NOMO-1 treated with dmso at 0.1 percent for 144 hours (cell line): ENCODE results near the gene GDF7.

Experiments
- DNase-seq: peaks from one replicate; lab custom pipeline; 2025; ENCODE audit not compliant: unreplicated experiment; lab: John Stamatoyannopoulos, UW

Gene GDF7

GRCh38 chr2:20660506-20661420 lies 6.2 kb upstream of the GDF7 start:
- peak; percentile 19 for DNase-seq

GRCh38 chr2:20661421-20662307 lies 5.3 kb upstream of the GDF7 start:
- no peak for DNase-seq

GRCh38 chr2:20662308-20662937 lies 4.5 kb upstream of the GDF7 start:
- no peak for DNase-seq

GRCh38 chr2:20663196-20664070 lies 3.5 kb upstream of the GDF7 start:
- DNase-seq, result no peak

DNA sequence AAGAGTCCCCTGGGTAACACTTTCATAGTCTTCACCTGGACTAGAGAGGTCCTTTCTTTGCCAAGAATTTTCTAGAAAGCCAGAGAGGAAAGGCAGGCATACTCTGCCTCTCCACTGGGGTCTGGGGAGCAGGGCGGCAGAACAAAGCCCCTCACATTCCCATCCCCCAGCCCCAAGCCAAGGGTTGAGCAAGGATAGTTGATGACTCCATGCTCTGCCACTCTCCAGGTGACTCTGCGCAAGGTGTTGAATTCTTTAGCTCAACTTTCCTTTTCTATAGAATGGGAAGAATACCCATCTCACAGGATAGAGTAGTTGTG lies 2.9 kb upstream of the GDF7 start:
- DNase-seq, result no peak

DNA sequence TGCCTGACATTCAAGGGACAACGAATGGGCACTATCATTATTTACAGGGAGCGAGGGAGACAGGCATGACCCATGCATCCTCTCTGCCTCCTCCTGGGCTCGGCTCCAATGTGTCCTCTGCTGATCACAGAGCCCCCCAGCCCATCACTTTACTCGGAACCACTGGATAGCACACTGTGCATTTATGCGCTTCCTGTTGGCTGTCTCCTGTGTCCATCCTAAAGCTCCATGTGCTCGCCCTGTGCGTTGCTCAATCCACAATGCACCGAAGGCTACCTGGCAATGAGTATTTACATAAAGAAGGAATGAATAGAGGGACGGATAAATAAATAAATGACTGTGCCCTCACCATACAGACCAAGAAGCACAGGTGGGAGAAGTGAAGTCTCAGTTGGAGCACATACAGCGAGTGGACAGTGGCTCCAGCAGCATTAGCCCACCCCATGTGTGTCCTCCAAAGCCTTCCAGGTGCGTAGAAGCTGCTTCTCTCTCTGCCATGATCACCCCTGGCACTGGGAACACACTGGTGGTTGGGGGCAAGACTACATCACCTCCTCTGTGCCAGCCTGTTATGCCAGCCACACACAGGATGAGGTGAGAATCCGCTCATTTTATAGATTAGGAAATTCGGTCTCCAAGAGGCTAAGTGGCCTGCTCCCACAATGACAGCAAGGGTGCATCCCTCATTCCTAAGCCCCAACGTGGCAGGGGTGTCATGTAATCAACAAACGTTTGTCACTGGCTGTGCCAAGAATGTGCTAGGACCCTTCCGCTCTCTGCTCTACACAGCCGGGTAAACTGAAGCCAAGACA lies 2.3 kb upstream of the GDF7 start:
- DNase-seq, result no peak

GRCh38 chr2:20665243-20666004 lies 1.5 kb upstream of the GDF7 start:
- no peak for DNase-seq

- DNase-seq, result no peak
Measured at GRCh38 chr2:20666005-20666303, 990 bp upstream of the GDF7 start.

DNA sequence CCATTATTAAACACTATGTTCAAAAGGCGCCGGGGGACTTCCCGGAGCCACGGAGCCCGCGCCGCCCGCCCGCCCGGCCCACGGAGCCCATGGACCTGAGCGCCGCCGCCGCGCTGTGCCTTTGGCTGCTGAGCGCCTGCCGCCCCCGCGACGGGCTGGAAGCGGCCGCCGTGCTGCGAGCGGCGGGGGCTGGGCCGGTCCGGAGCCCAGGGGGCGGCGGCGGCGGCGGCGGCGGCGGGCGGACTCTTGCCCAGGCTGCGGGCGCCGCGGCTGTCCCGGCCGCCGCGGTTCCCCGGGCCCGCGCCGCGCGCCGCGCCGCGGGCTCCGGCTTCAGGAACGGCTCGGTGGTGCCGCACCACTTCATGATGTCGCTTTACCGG lies 197 bp downstream of the GDF7 start:
- no peak for DNase-seq

GRCh38 chr2:20667531-20668401 lies 822 bp downstream of the GDF7 start:
- DNase-seq, result no peak

GRCh38 chr2:20668451-20668850 lies 1.5 kb downstream of the GDF7 start:
- DNase-seq, result no peak

DNA sequence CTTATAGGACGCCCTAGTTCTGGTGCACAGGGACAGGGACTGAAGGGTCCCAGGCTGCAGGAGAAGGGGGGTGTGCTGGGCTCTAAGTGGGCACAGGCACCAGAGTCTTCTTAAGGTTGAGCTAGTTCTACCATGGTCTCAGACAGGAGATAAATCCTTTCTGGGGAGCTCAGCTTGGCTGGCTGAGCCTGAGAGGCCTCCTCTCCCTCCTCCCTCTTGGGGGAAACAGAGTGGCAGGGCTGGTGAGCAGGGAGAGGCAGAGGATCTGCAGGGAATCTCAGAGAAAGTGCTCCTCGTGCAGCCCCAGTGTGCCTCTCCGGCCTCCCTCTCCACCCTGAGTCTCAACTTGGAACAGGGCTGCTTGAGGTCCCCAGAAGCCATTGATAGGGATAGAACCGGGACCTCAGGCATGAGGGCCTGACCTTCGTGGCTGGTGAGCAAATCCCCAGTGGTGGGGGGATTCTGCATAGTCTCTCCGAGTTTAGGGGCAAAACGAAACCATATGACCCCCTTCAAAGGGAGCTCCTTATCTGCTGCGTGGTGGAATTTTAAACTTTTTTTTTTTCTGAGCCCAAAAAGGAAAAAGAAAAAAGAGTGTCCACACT lies 2.0 kb downstream of the GDF7 start:
- no peak for DNase-seq

- no peak for DNase-seq
Measured at GRCh38 chr2:20669562-20670314, 2.8 kb downstream of the GDF7 start.

GRCh38 chr2:20670315-20671035 lies 3.5 kb downstream of the GDF7 start:
- no peak for DNase-seq

DNA sequence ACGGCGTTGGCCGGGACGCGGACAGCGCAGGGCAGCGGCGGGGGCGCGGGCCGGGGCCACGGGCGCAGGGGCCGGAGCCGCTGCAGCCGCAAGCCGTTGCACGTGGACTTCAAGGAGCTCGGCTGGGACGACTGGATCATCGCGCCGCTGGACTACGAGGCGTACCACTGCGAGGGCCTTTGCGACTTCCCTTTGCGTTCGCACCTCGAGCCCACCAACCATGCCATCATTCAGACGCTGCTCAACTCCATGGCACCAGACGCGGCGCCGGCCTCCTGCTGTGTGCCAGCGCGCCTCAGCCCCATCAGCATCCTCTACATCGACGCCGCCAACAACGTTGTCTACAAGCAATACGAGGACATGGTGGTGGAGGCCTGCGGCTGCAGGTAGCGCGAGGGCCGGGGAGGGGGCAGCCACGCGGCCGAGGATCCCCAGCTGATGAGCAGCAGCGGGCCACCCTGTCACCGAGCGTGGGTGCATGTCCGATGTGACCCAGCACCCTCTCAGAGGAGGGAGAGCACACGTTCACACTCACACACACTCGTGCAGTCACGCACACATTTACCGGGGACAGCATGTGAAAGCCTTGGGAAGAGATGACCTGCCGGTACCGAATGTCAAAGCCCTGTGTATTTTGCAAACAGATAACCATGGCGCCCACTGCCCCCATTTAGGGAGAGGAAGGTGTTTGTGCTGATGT lies 4.2 kb downstream of the GDF7 start:
- DNase-seq, result no peak

DNA sequence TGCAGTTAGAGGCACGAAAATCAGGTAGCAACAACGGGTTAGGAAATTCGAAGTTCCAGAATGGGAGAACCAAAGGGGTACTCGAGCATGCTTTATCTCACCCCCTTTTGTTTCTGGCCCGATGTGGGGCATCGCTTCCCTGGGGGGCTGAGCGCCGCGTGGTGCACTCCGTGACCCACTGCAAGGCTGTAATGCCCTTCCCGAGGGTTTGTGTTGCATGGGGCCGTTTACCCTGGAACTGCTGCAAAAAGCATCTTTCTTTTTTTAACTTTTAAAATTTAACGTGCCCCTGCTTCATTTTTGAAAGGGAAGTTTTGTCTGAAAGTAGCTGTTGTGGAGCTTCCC lies 4.8 kb downstream of the GDF7 start:
- DNase-seq, result no peak
